Muscle of leg (tissue), 16 donors: Measurements from ENCODE around the gene RGMB. TPM values are rescaled to one million over a fixed set of nuclear protein-coding genes. Genes with fewer than 3 reads are reported as not detected.
A peak's percentile ranks its signal among the peaks of the same experiment; 100 is the strongest.
"Not testable (repeated sequence)": the region's sequence is repeated elsewhere in the genome, so short reads cannot be mapped to it uniquely, and the experiment has no call there.

ENCODE experiments used
- DNase-seq: peaks from one replicate; pipeline ENCODE4 v3.0.0; 2013
- H3K27ac ChIP-seq: one replicate; pipeline ENCODE4 v1.5.1; 2013; ENCODE audit warnings: mild to moderate bottlenecking, low read length, control low read depth
- H3K27me3 ChIP-seq: one replicate; pipeline ENCODE4 v1.6.1; 2013; ENCODE audit warnings: low read length; ENCODE audit not compliant: control insufficient read depth, insufficient read depth
- H3K36me3 ChIP-seq: one replicate; pipeline ENCODE4 v1.6.1; 2013; ENCODE audit warnings: low read length; ENCODE audit not compliant: control insufficient read depth, insufficient read depth
- H3K4me1 ChIP-seq: one replicate; pipeline ENCODE4 v1.6.1; 2013; ENCODE audit warnings: low read length; ENCODE audit not compliant: control insufficient read depth, insufficient read depth
- H3K4me3 ChIP-seq: one replicate; pipeline ENCODE4 v1.5.1; 2013; ENCODE audit warnings: low read length, control low read depth
- H3K9me3 ChIP-seq: replicated peaks from 2 replicates; pipeline ENCODE4 v1.6.1; 2013; ENCODE audit warnings: low read depth, low read length; ENCODE audit not compliant: control insufficient read depth
- WGBS: methylation state at CpG from one replicate; pipeline ENCODE4 v1.1.5; 2013; ENCODE audit warnings: missing lambda C conversion rate; ENCODE audit not compliant: insufficient coverage; 5-methylcytosine and 5-hydroxymethylcytosine counted together
- long read RNA-seq, 11 donors: transcript quantifications; one replicate each; lab custom pipeline, GENCODE V29; 2026
- polyA plus RNA-seq, 8 donors: library from polyadenylated mRNA; unstranded; fragments of 120-200 nt; gene quantifications; one replicate each; pipeline versions ENCODE4 v1.2.1 to v1.2.3, GENCODE V29; 2013; ENCODE audit warnings: inconsistent platforms in 1 of 8, low replicate concordance in 1 of 8; ENCODE audit not compliant: insufficient read length in 8 of 8, insufficient read depth in 1 of 8
- total RNA-seq: library from RNA; stranded (reverse); fragments of 120-200 nt; gene quantifications from one replicate; pipeline ENCODE4 v1.2.4, GENCODE V29; 2013

RGMB gene
- total RNA-seq (29.5 TPM), polyA plus RNA-seq (10 to 100 TPM; 41.3 to 72.0 (median 46.9) TPM)
- long read RNA-seq, donor 1, full-length matches to known transcripts = 3 of 3 reads
- long read RNA-seq, donor 1, partial matches to known transcripts = 0 of 3 reads
- long read RNA-seq, donor 1, other reads (novel, unspliced or antisense) = 0 of 3 reads
- long read RNA-seq, donor 2 = 0 reads
- long read RNA-seq, donor 3, full-length matches to known transcripts = 16 of 16 reads
- long read RNA-seq, donor 3, partial matches to known transcripts = 0 of 16 reads
- long read RNA-seq, donor 3, other reads (novel, unspliced or antisense) = 0 of 16 reads
- long read RNA-seq, donor 4, full-length matches to known transcripts = 9 of 29 reads
- long read RNA-seq, donor 4, partial matches to known transcripts = 20 of 29 reads
- long read RNA-seq, donor 4, other reads (novel, unspliced or antisense) = 0 of 29 reads
- long read RNA-seq, donor 5, full-length matches to known transcripts = 19 of 28 reads
- long read RNA-seq, donor 5, partial matches to known transcripts = 9 of 28 reads
- long read RNA-seq, donor 5, other reads (novel, unspliced or antisense) = 0 of 28 reads
- long read RNA-seq, donor 6, full-length matches to known transcripts = 11 of 11 reads
- long read RNA-seq, donor 6, partial matches to known transcripts = 0 of 11 reads
- long read RNA-seq, donor 6, other reads (novel, unspliced or antisense) = 0 of 11 reads
- long read RNA-seq, donor 7, full-length matches to known transcripts = 9 of 15 reads
- long read RNA-seq, donor 7, partial matches to known transcripts = 6 of 15 reads
- long read RNA-seq, donor 7, other reads (novel, unspliced or antisense) = 0 of 15 reads
- long read RNA-seq, donor 8, full-length matches to known transcripts = 7 of 27 reads
- long read RNA-seq, donor 8, partial matches to known transcripts = 20 of 27 reads
- long read RNA-seq, donor 8, other reads (novel, unspliced or antisense) = 0 of 27 reads
- long read RNA-seq, donor 9, transcript RGMB-207 (3 exons, 2,052 nt) = major isoform, 7 of 7 reads
- long read RNA-seq, donor 9, partial matches to known transcripts = 0 of 7 reads
- long read RNA-seq, donor 9, other reads (novel, unspliced or antisense) = 0 of 7 reads
- long read RNA-seq, donor 10, full-length matches to known transcripts = 10 of 30 reads
- long read RNA-seq, donor 10, partial matches to known transcripts = 20 of 30 reads
- long read RNA-seq, donor 10, other reads (novel, unspliced or antisense) = 0 of 30 reads
- long read RNA-seq, donor 11, full-length matches to known transcripts = 6 of 6 reads
- long read RNA-seq, donor 11, partial matches to known transcripts = 0 of 6 reads
- long read RNA-seq, donor 11, other reads (novel, unspliced or antisense) = 0 of 6 reads

GRCh38 chr5:98773464-98774191 lies at the start of gene RGMB:
Gene RGMB, plus strand, starts transcription at chr5:98773663. Its CDS starts 408 bp downstream, at chr5:98774071.
- peak; percentile 100 for DNase-seq
- H3K4me3 ChIP-seq = peak within 1 kb of the TSS; percentile 84
- H3K27me3 ChIP-seq = peaks cover 4% of the 10 kb centered on the region
- H3K36me3 ChIP-seq = no peaks in the 10 kb centered on the region
- H3K27ac ChIP-seq = peak within 1 kb of the TSS; percentile 97
- H3K4me1 ChIP-seq = peaks cover 11% of the 10 kb centered on the region
- WGBS = under 1% methylated on average over 84 of the region's 84 CpGs
- H3K9me3 ChIP-seq = no peaks in the 10 kb centered on the region

GRCh38 chr5:98726258-98726657 lies 47.2 kb upstream of the RGMB start:
- Histone ChIP-seq H3K36me3 (no peaks in the 10 kb centered on the region), H3K27me3 (no peaks in the 10 kb centered on the region), H3K27ac (no peak overlapping the region), H3K4me3 (no peak overlapping the region), H3K9me3 (no peaks in the 10 kb centered on the region), H3K4me1 (no peaks in the 10 kb centered on the region)
- DNase-seq = no peak
- WGBS = no CpG with 5 or more reads among the region's 2 CpGs

- no peak for DNase-seq
- H3K27me3 ChIP-seq = no peaks in the 10 kb centered on the region
- no peaks in the 10 kb centered on the region for H3K9me3 ChIP-seq
- WGBS = no CpG with 5 or more reads among the region's 5 CpGs
- no peaks in the 10 kb centered on the region for H3K36me3 ChIP-seq
- H3K4me1 ChIP-seq = no peaks in the 10 kb centered on the region
- H3K4me3 ChIP-seq = no peak overlapping the region
- no peak overlapping the region for H3K27ac ChIP-seq
Observed at GRCh38 chr5:98727686-98728085, 45.8 kb upstream of the RGMB start.

GRCh38 chr5:98734646-98735045 lies 38.8 kb upstream of the RGMB start:
- H3K9me3 ChIP-seq = peaks cover 3% of the 10 kb centered on the region
- no peak overlapping the region for H3K27ac ChIP-seq
- no peaks in the 10 kb centered on the region for H3K36me3 ChIP-seq
- H3K27me3 ChIP-seq = no peaks in the 10 kb centered on the region
- no peaks in the 10 kb centered on the region for H3K4me1 ChIP-seq
- H3K4me3 ChIP-seq = no peak overlapping the region
- DNase-seq = no peak

GRCh38 chr5:98735806-98736507 lies 37.5 kb upstream of the RGMB start:
- Histone ChIP-seq H3K9me3 (peaks cover 3% of the 10 kb centered on the region), H3K4me1 (no peaks in the 10 kb centered on the region), H3K36me3 (no peaks in the 10 kb centered on the region), H3K27ac (no peak overlapping the region), H3K4me3 (no peak overlapping the region), H3K27me3 (no peaks in the 10 kb centered on the region)
- WGBS = no CpG with 5 or more reads among the region's 1 CpG
- peak; percentile 7 for DNase-seq

GRCh38 chr5:98736753-98737152 lies 36.7 kb upstream of the RGMB start:
- Histone ChIP-seq H3K27me3 (no peaks in the 10 kb centered on the region), H3K27ac (no peak overlapping the region), H3K36me3 (no peaks in the 10 kb centered on the region), H3K4me1 (no peaks in the 10 kb centered on the region), H3K9me3 (peaks cover 3% of the 10 kb centered on the region), H3K4me3 (no peak overlapping the region)
- DNase-seq = no peak

GRCh38 chr5:98737441-98737840 lies 36.0 kb upstream of the RGMB start:
- not testable (repeated sequence) for H3K4me3 ChIP-seq, H3K27ac ChIP-seq, H3K27me3 ChIP-seq, H3K36me3 ChIP-seq, H3K9me3 ChIP-seq, H3K4me1 ChIP-seq, DNase-seq
- 96% methylated on average over 6 of the region's 9 CpGs for WGBS

- not testable (repeated sequence) for H3K27me3 ChIP-seq, H3K9me3 ChIP-seq, H3K4me3 ChIP-seq, H3K4me1 ChIP-seq, H3K27ac ChIP-seq, H3K36me3 ChIP-seq, DNase-seq
- WGBS = no CpG with 5 or more reads among the region's 4 CpGs
Observed at GRCh38 chr5:98738481-98739149, 34.8 kb upstream of the RGMB start.
